SHP77 treated with DMSO at 0.1 percent for 48 hours (cell line): ENCODE results near the gene IGSF22.
A peak's percentile ranks its signal among the peaks of the same experiment; 100 is the strongest.

Experiments
- DNase-seq: peaks from one replicate; lab custom pipeline; 2025; lab: John Stamatoyannopoulos, UW

Gene IGSF22

GRCh38 chr11:18713646-18714442 is 12.1 kb downstream of the IGSF22 start:
- no peak for DNase-seq

- DNase-seq = no peak
Observed at GRCh38 chr11:18710545-18710944, 15.4 kb downstream of the IGSF22 start.

GRCh38 chr11:18709414-18709813 is 16.6 kb downstream of the IGSF22 start:
- no peak for DNase-seq

GRCh38 chr11:18707811-18708340 is 18.1 kb downstream of the IGSF22 start:
- DNase-seq = no peak

- DNase-seq = peak; percentile 4
Observed at GRCh38 chr11:18706330-18707243, 19.4 kb downstream of the IGSF22 start.

- DNase-seq = no peak
Observed at GRCh38 chr11:18705651-18706281, 20.2 kb downstream of the IGSF22 start.

- DNase-seq = no peak
Observed at GRCh38 chr11:18704698-18705097, 21.3 kb downstream of the IGSF22 start.

- DNase-seq = no peak
Observed at GRCh38 chr11:18704045-18704645, 21.8 kb downstream of the IGSF22 start.

GRCh38 chr11:18703001-18703763 is 22.8 kb downstream of the IGSF22 start:
- no peak for DNase-seq

GRCh38 chr11:18701614-18702216 is 24.3 kb downstream of the IGSF22 start:
- DNase-seq = no peak

GRCh38 chr11:18700872-18701271 is 25.1 kb downstream of the IGSF22 start:
- no peak for DNase-seq

GRCh38 chr11:18700375-18700774 is 25.6 kb downstream of the IGSF22 start:
- no peak for DNase-seq

- DNase-seq = no peak
Observed at GRCh38 chr11:18699848-18700261, 26.1 kb downstream of the IGSF22 start.

GRCh38 chr11:18699269-18699596 is 26.8 kb downstream of the IGSF22 start:
- DNase-seq = no peak

- DNase-seq = peak; percentile 13
Observed at GRCh38 chr11:18698341-18699268, 27.4 kb downstream of the IGSF22 start, which contains the start of gene TMEM86A. TSS of gene TMEM86A (plus strand) at chr11:18698779. CDS start at chr11:18698887, 108 bp downstream.

- no peak for DNase-seq
Observed at GRCh38 chr11:18697576-18697975, 28.4 kb downstream of the IGSF22 start.

GRCh38 chr11:18696638-18697225 is 29.3 kb downstream of the IGSF22 start:
- DNase-seq = no peak

GRCh38 chr11:18692941-18693760 is 32.8 kb downstream of the IGSF22 start:
- DNase-seq = no peak
